HepG2 (cell line): ENCODE results near the gene GPR137. TPM values are rescaled to one million over a fixed set of nuclear protein-coding genes. Genes with fewer than 3 reads are reported as not detected.
A peak's percentile ranks its signal among the peaks of the same experiment; 100 is the strongest.

Experiments
- ATAC-seq: fragments of 200-7000 bp; cut with Tn5 transposase; 3 replicates; pipeline ENCODE4 v1.9.1; 2020; ENCODE audit warnings: mild to moderate bottlenecking, moderate library complexity
- BruUV-seq: library from RNA; stranded (reverse); fragments of 400-500 nt; replicated peaks from 2 replicates; lab custom pipeline; 2021; lab: Mats Ljungman, UMichigan
- CTCF ChIA-PET: fragments of 300-600 bp; formaldehyde crosslinking; extraction: SDS; loops from one replicate; lab custom pipeline; 2021; ENCODE audit warnings: low total read pairs, inconsistent platforms, low intra/inter-chr PET ratio; lab: Yijun Ruan, JAX
- POLR2A ChIA-PET: fragments of 350-600 bp; sonication (Branson Sonifier 250); formaldehyde crosslinking; loops from one replicate; lab custom pipeline; 2020; ENCODE audit warnings: antibody characterized with exemption, inconsistent platforms; lab: Yijun Ruan, JAX
- DNase-seq: peaks from one replicate; pipeline ENCODE4 v3.0.0-alpha.2; 2015; ENCODE audit warnings: low spot score
- FAIRE-seq: peaks from 3 replicates; lab custom pipeline; 2011; peaks lifted over from hg19 to GRCh38; lab: Jason Lieb, UNC
- H2AFZ ChIP-seq: one replicate; pipeline ENCODE4 v1.6.1; 2011; ENCODE audit warnings: low read length, inconsistent platforms
- H3K27ac ChIP-seq: fragments of 300-600 bp; 3 replicates; pipeline ENCODE4 v1.8.0; 2011; ENCODE audit warnings: mixed run types, mild to moderate bottlenecking, mixed read lengths, low read length, inconsistent platforms; ENCODE audit not compliant: insufficient read depth; ENCODE audit errors: extremely low read length
- H3K27me3 ChIP-seq, 2 experiments: fragments of 200-600 bp in 1 of 2; 2 replicates in 1 of 2; 3 replicates in 1 of 2; pipeline versions ENCODE4 v1.6.0 to v1.8.0; 2011; ENCODE audit warnings: low read length in 2 of 2, mild to moderate bottlenecking in 2 of 2, moderate library complexity in 2 of 2, inconsistent platforms in 1 of 2; ENCODE audit not compliant: insufficient read depth in 2 of 2, control insufficient read depth in 1 of 2
- H3K36me3 ChIP-seq, 2 experiments: fragments of 200-600 bp in 1 of 2; replicated peaks in 1 of 2; 2 replicates in 1 of 2; 3 replicates in 1 of 2; pipeline versions ENCODE4 v1.5.1 to v1.8.0; 2011; ENCODE audit warnings: low read length in 2 of 2, inconsistent platforms in 1 of 2; ENCODE audit not compliant: insufficient read depth in 2 of 2, control insufficient read depth in 1 of 2
- H3K4me1 ChIP-seq: 2 replicates; pipeline ENCODE4 v1.5.1; 2012; ENCODE audit warnings: low read length, inconsistent platforms; ENCODE audit not compliant: insufficient read depth
- H3K4me2 ChIP-seq: 2 replicates; pipeline ENCODE4 v1.6.0; 2011; ENCODE audit warnings: low read depth, low read length, inconsistent platforms
- H3K4me3 ChIP-seq, 3 experiments: fragments of 200-600 bp in 1 of 3; sonication (generic), shearing (Covaris generic) in 1 of 3; replicated peaks in 1 of 3; 2 replicates each; pipeline ENCODE4 v1.5.1; 2011 to 2016; ENCODE audit warnings: low read length in 3 of 3, inconsistent platforms in 2 of 3, low read depth in 2 of 3, mild to moderate bottlenecking in 2 of 3, control low read depth in 1 of 3, mixed read lengths in 1 of 3; ENCODE audit not compliant: insufficient read depth in 1 of 3
- H3K79me2 ChIP-seq: one replicate; pipeline ENCODE4 v1.6.1; 2011; ENCODE audit warnings: low read length, inconsistent platforms; ENCODE audit not compliant: insufficient read depth
- H3K9ac ChIP-seq: 2 replicates; pipeline ENCODE4 v1.6.0; 2011; ENCODE audit warnings: mild to moderate bottlenecking, low read depth, low read length, inconsistent platforms; ENCODE audit not compliant: insufficient read depth
- H3K9me3 ChIP-seq: 2 replicates; pipeline ENCODE4 v1.5.1; 2012; ENCODE audit warnings: mild to moderate bottlenecking, low read length
- H4K20me1 ChIP-seq: 2 replicates; pipeline ENCODE4 v1.6.0; 2011; ENCODE audit warnings: inconsistent platforms, mild to moderate bottlenecking, low read length, moderate library complexity; ENCODE audit not compliant: insufficient read depth
- AGO2 ChIP-seq: fragments of 200-400 bp; formaldehyde crosslinking; optimal IDR thresholded peaks from 2 replicates; pipeline ENCODE3; 2017; ENCODE audit warnings: mild to moderate bottlenecking, low read depth, low read length, moderate library complexity
- FOXK1 ChIP-seq: sonication (generic); formaldehyde crosslinking; IDR thresholded peaks from 2 replicates; pipeline ENCODE4 v1.4.0; 2020; ENCODE audit warnings: low read depth, missing genetic modification reagents, borderline replicate concordance
- HBP1 ChIP-seq: IDR thresholded peaks from 2 replicates; pipeline ENCODE4 v1.6.1; 2016; ENCODE audit warnings: low read depth, control low read depth
- MXI1 ChIP-seq: IDR thresholded peaks from 3 replicates; pipeline ENCODE4 v1.6.1; 2012; ENCODE audit warnings: low read depth, low read length, inconsistent platforms, borderline replicate concordance
- SNRNP70 ChIP-seq: fragments of 200-400 bp; formaldehyde crosslinking; IDR thresholded peaks from 2 replicates; pipeline ENCODE4 v1.6.1; 2017; ENCODE audit warnings: mild to moderate bottlenecking, low read depth, low read length, moderate library complexity
- ZBTB26 ChIP-seq: IDR thresholded peaks from 2 replicates; pipeline ENCODE4 v1.6.1; 2016; ENCODE audit warnings: missing compliant biosample characterization, missing genetic modification reagents, borderline replicate concordance
- ZNF20 ChIP-seq: sonication (generic); formaldehyde crosslinking; IDR thresholded peaks from 2 replicates; pipeline ENCODE4 v1.4.0; 2020; ENCODE audit warnings: mild to moderate bottlenecking, moderate library complexity, missing genetic modification reagents
- ZNF251 ChIP-seq: sonication (generic); formaldehyde crosslinking; IDR thresholded peaks from 2 replicates; pipeline ENCODE4 v1.9.0; 2021; ENCODE audit warnings: mild to moderate bottlenecking, missing genetic modification reagents
- WGBS: methylation state at CpG from one replicate; pipeline ENCODE4 v1.1.6; 2017; ENCODE audit warnings: low lambda C conversion rate; 5-methylcytosine and 5-hydroxymethylcytosine counted together
- in situ Hi-C: cut with HindIII; loops from 2 replicates; pipeline ENCODE4 v1.10.0; 2017; ENCODE audit warnings: low pct_unique_long_range_greater_than_20kb; ENCODE audit not compliant: extremely low pct_ligation_motif_present
- intact Hi-C: fragments of 100-400 bp; cut with micrococcal nuclease; formaldehyde crosslinking; loops from one replicate; pipeline ENCODE4 v1.10.0; 2022; ENCODE audit not compliant: unreplicated experiment
- polyA plus RNA-seq, 8 experiments: library from polyadenylated mRNA; depleted of rRNA in 3 of 8; stranded (reverse) in 7 of 8; unstranded in 1 of 8; fragments of >200 nt; fragmentation: Illumina TruSeq in 4 of 8; extraction: Trizol in 4 of 8; gene quantifications; 2 replicates each; pipeline versions ENCODE4 v1.2.1 to v1.2.3, GENCODE V29; 2011 to 2016; ENCODE audit warnings: low read depth in 4 of 8, missing spikeins in 1 of 8, mixed read lengths in 1 of 8; ENCODE audit not compliant: insufficient read depth in 1 of 8
- total RNA-seq, 5 experiments: library from RNA; depleted of rRNA; stranded (reverse); fragments of >200 nt; fragmentation: Illumina TruSeq; extraction: Trizol; gene quantifications; 2 replicates each; pipeline ENCODE4 v1.2.3, GENCODE V29; 2016; ENCODE audit warnings: low read depth in 1 of 5
- TF ChIP-seq, protein P1 (sequence below): IDR thresholded peaks from 2 replicates; pipeline ENCODE4 v1.6.1; 2016; ENCODE audit warnings: control low read depth

The GPR137 gene
- total and polyA plus RNA-seq, 2 of the 13 experiments (the other 11 are each of a cell fraction or from before 2014, with no cell fraction given), result 8.5 to 13.2 TPM

- intact Hi-C loops (no loop called here), in situ Hi-C loops (no loop called here)
- Histone ChIP-seq H3K4me1 (peaks cover 23% of the 10 kb centered on the region), H3K27me3 (no peaks in the 10 kb centered on the region), H2AFZ (no peak overlapping the region), H3K36me3 (peaks cover 2 to 7% of the 10 kb centered on the region in 2 experiments; a peak in 1 of 5 replicates), H3K9me3 (no peaks in the 10 kb centered on the region)
- CTCF ChIA-PET, result no interaction called here
- no peak for FAIRE-seq
- TF ChIP-seq AGO2, result peak; percentile 41
- TF ChIP-seq, protein P1, sequence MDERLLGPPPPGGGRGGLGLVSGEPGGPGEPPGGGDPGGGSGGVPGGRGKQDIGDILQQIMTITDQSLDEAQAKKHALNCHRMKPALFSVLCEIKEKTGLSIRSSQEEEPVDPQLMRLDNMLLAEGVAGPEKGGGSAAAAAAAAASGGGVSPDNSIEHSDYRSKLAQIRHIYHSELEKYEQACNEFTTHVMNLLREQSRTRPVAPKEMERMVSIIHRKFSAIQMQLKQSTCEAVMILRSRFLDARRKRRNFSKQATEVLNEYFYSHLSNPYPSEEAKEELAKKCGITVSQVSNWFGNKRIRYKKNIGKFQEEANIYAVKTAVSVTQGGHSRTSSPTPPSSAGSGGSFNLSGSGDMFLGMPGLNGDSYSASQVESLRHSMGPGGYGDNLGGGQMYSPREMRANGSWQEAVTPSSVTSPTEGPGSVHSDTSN, result no peak
- TF ChIP-seq, all 625 proteins: peak for 1
- H3K4me2 ChIP-seq, result no peak overlapping the region
- 95% methylated on average over 8 of the region's 15 CpGs for WGBS
- no peak for ATAC-seq
- peaks cover 9% of the 10 kb centered on the region for H3K79me2 ChIP-seq
- no peak overlapping the region for H3K9ac ChIP-seq
- POLR2A ChIA-PET, result interaction anchor here (0.6 to 1.1 kb wide), 3 partner anchors 29 to 91 kb away, joined by 3 to 6 read pairs (median 3); partner anchors contain the start of gene FKBP2
- no TSS peak for BruUV-seq
- no peaks in the 10 kb centered on the region for H4K20me1 ChIP-seq
- DNase-seq, result no peak
- H3K27ac ChIP-seq, result no peak overlapping the region
- no peak overlapping the region for H3K4me3 ChIP-seq
Observed at GRCh38 chr11:64275031-64275800, 10.4 kb upstream of the GPR137 start.

DNA sequence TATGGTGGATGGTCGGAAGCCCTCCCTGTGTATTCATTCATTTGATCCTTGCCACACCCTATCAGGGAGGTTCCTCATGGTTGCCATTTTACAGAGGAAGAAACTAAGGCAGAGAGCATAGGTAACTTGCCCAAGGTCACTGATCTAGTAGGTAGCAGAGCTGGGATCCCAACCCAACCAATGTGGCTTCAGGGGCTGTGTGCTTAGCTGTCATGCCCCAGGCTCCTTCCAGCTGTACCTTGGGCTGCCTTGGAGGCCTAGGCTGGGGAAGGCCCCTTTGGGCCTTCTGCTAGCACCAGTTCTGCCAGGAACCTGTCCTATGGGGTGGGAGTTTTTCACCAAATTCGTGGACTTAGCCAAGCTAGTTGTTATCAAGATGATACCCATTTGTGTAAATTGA is 9.8 kb upstream of the GPR137 start:
- Histone ChIP-seq H3K4me1 (peaks cover 23% of the 10 kb centered on the region), H3K4me3 (no peak overlapping the region), H3K9ac (no peak overlapping the region), H3K9me3 (no peaks in the 10 kb centered on the region), H3K4me2 (no peak overlapping the region), H3K27me3 (no peaks in the 10 kb centered on the region)
- BruUV-seq, result no TSS peak
- in situ Hi-C loops, result no loop called here
- intact Hi-C loops, result no loop called here
- POLR2A ChIA-PET, result interaction anchor here (0.6 kb wide), 1 partner anchor 92 kb away, joined by 3 read pairs; no protein-coding TSS in a partner anchor
- CTCF ChIA-PET, result no interaction called here
- no peak for ATAC-seq
- TF ChIP-seq HBP1 (CRISPR knock-in tag), result no peak
- no peak for TF ChIP-seq FOXK1 (CRISPR knock-in tag)
- TF ChIP-seq ZBTB26 (CRISPR knock-in tag), result no peak
- TF ChIP-seq ZNF251 (CRISPR knock-in tag), result no peak
- no peak for TF ChIP-seq ZNF20 (CRISPR knock-in tag)
- no peak for TF ChIP-seq MXI1
- no peak for TF ChIP-seq SNRNP70
- TF ChIP-seq, all 625 proteins: peak for 0
- no peak overlapping the region for H3K27ac ChIP-seq
- H2AFZ ChIP-seq, result no peak overlapping the region
- no peak for FAIRE-seq
- 79% methylated on average over 2 of the region's 2 CpGs for WGBS
- DNase-seq, result no peak
- peaks cover 2 to 7% of the 10 kb centered on the region in 2 experiments; a peak in 1 of 5 replicates for H3K36me3 ChIP-seq
- H4K20me1 ChIP-seq, result no peaks in the 10 kb centered on the region
- peaks cover 9% of the 10 kb centered on the region for H3K79me2 ChIP-seq
